A549 (cell line): ENCODE measurements around the gene BLMH.

ENCODE experiments used
- HOXA7 ChIP-seq: fragments of 250-450 bp; sonication (Bioruptor Pico); IDR thresholded peaks from 2 replicates; pipeline ENCODE4 v1.5.0; 2020; ENCODE audit warnings: mild to moderate bottlenecking, moderate library complexity
- RCOR1 ChIP-seq: fragments of 150-350 bp; IDR thresholded peaks from 2 replicates; pipeline ENCODE4 v1.6.1; 2014; ENCODE audit warnings: antibody characterized with exemption, low read length, low read depth
- TF ChIP-seq, protein P1 (sequence below): fragments of >200 bp; sonication (Bioruptor Twin); formaldehyde crosslinking; IDR thresholded peaks from 3 replicates; pipeline ENCODE4 v1.5.1; 2016
- TF ChIP-seq, protein P2 (sequence below): fragments of 150-350 bp; IDR thresholded peaks from 2 replicates; pipeline ENCODE4 v1.6.1; 2014; ENCODE audit warnings: low read depth, mild to moderate bottlenecking, low read length

DNA sequence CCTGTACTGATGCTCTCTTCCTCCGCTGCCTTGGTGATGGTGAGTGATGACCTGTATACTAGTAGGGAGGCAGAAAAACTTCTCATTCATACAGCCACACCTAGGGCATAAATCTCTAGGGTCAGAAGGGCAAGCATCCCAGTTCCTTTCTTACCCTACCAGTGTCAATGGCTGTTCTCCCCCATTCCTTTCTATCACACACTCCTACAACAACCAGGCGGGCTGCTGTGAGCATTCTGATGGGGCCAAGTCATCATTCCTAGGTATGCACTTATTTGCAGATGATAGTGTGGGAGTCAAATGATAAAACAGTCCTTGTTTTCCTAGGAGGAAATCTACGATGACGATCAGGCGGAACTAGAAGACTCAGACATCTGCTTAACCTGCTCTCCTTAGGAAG, 42.3 kb downstream of the BLMH start:
- TF ChIP-seq, protein P1, sequence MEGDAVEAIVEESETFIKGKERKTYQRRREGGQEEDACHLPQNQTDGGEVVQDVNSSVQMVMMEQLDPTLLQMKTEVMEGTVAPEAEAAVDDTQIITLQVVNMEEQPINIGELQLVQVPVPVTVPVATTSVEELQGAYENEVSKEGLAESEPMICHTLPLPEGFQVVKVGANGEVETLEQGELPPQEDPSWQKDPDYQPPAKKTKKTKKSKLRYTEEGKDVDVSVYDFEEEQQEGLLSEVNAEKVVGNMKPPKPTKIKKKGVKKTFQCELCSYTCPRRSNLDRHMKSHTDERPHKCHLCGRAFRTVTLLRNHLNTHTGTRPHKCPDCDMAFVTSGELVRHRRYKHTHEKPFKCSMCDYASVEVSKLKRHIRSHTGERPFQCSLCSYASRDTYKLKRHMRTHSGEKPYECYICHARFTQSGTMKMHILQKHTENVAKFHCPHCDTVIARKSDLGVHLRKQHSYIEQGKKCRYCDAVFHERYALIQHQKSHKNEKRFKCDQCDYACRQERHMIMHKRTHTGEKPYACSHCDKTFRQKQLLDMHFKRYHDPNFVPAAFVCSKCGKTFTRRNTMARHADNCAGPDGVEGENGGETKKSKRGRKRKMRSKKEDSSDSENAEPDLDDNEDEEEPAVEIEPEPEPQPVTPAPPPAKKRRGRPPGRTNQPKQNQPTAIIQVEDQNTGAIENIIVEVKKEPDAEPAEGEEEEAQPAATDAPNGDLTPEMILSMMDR: no peak
- TF ChIP-seq HOXA7 (CRISPR knock-in tag): no peak
- TF ChIP-seq, protein P2, sequence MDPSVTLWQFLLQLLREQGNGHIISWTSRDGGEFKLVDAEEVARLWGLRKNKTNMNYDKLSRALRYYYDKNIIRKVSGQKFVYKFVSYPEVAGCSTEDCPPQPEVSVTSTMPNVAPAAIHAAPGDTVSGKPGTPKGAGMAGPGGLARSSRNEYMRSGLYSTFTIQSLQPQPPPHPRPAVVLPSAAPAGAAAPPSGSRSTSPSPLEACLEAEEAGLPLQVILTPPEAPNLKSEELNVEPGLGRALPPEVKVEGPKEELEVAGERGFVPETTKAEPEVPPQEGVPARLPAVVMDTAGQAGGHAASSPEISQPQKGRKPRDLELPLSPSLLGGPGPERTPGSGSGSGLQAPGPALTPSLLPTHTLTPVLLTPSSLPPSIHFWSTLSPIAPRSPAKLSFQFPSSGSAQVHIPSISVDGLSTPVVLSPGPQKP: no peak
- no peak for TF ChIP-seq RCOR1
